IMR-90 (cell line): ENCODE results near the gene PPA2. TPM values are rescaled to one million over a fixed set of nuclear protein-coding genes. Genes with fewer than 3 reads are reported as not detected.

Experiments
- ATAC-seq: fragments of 200-7000 bp; cut with Tn5 transposase; 2 replicates; pipeline ENCODE4 v1.9.1; 2020; ENCODE audit warnings: low read depth, mild to moderate bottlenecking, moderate library complexity
- BruUV-seq: library from RNA; stranded (reverse); fragments of 400-500 nt; replicated peaks from 2 replicates; lab custom pipeline; 2021; lab: Mats Ljungman, UMichigan
- CTCF ChIA-PET: fragments of 300-600 bp; formaldehyde crosslinking; extraction: SDS; loops from one replicate; lab custom pipeline; 2021; ENCODE audit warnings: antibody characterized with exemption; lab: Yijun Ruan, JAX
- POLR2A ChIA-PET: fragments of 300-600 bp; sonication (Branson Sonifier 250); formaldehyde crosslinking; loops from one replicate; lab custom pipeline; 2022; ENCODE audit warnings: antibody characterized with exemption; ENCODE audit not compliant: unreplicated experiment; lab: Charles Lee
- DNase-seq: peaks from one replicate; pipeline ENCODE4 v3.0.0; 2013
- H2AFZ ChIP-seq: replicated peaks from 2 replicates; pipeline ENCODE3; 2013; ENCODE audit warnings: low read length, mild to moderate bottlenecking; ENCODE audit not compliant: poor library complexity
- H2AK5ac ChIP-seq: 2 replicates; pipeline ENCODE4 v1.6.1; 2013; ENCODE audit warnings: low read depth, low read length, inconsistent platforms
- H2AK9ac ChIP-seq: replicated peaks from 2 replicates; pipeline ENCODE3; 2013; ENCODE audit warnings: mild to moderate bottlenecking, low read depth, low read length, moderate library complexity; ENCODE audit not compliant: poor library complexity
- H2BK120ac ChIP-seq: 2 replicates; pipeline ENCODE4 v1.6.1; 2013; ENCODE audit warnings: low read depth, low read length, inconsistent platforms
- H2BK15ac ChIP-seq: 3 replicates; pipeline ENCODE4 v1.6.1; 2013; ENCODE audit warnings: low read depth, low read length, inconsistent platforms
- H2BK20ac ChIP-seq: 2 replicates; pipeline ENCODE4 v1.6.1; 2013; ENCODE audit warnings: low read depth, mild to moderate bottlenecking, inconsistent platforms, low read length, moderate library complexity
- H2BK5ac ChIP-seq: 2 replicates; pipeline ENCODE4 v1.6.1; 2013; ENCODE audit warnings: mild to moderate bottlenecking, low read depth, low read length, inconsistent platforms; ENCODE audit not compliant: poor library complexity, severe bottlenecking
- H3K14ac ChIP-seq: replicated peaks from 2 replicates; pipeline ENCODE4 v1.6.1; 2013; ENCODE audit warnings: low read depth, low read length, inconsistent platforms
- H3K18ac ChIP-seq: 2 replicates; pipeline ENCODE4 v1.6.1; 2013; ENCODE audit warnings: low read depth, low read length, control low read depth
- H3K23ac ChIP-seq: 2 replicates; pipeline ENCODE4 v1.6.1; 2013; ENCODE audit warnings: low read depth, low read length, inconsistent platforms
- H3K27ac ChIP-seq: 2 replicates; pipeline ENCODE4 v1.5.1; 2013; ENCODE audit warnings: mild to moderate bottlenecking, control low read depth, low read length; ENCODE audit not compliant: insufficient read depth
- H3K27me3 ChIP-seq: 2 replicates; pipeline ENCODE4 v1.6.1; 2013; ENCODE audit warnings: low read length; ENCODE audit not compliant: control insufficient read depth, insufficient read depth
- H3K36me3 ChIP-seq: 2 replicates; pipeline ENCODE4 v1.6.1; 2013; ENCODE audit warnings: low read length, mixed read lengths; ENCODE audit not compliant: control insufficient read depth, insufficient read depth
- H3K4ac ChIP-seq: 2 replicates; pipeline ENCODE4 v1.6.1; 2013; ENCODE audit warnings: low read depth, low read length, inconsistent platforms
- H3K4me1 ChIP-seq: 2 replicates; pipeline ENCODE4 v1.6.1; 2013; ENCODE audit warnings: low read length, mixed read lengths; ENCODE audit not compliant: control insufficient read depth, insufficient read depth
- H3K4me2 ChIP-seq: 2 replicates; pipeline ENCODE4 v1.6.1; 2013; ENCODE audit warnings: low read depth, mild to moderate bottlenecking, control low read depth, low read length, moderate library complexity
- H3K4me3 ChIP-seq: 2 replicates; pipeline ENCODE4 v1.5.1; 2013; ENCODE audit warnings: low read depth, mild to moderate bottlenecking, control low read depth, low read length, moderate library complexity; ENCODE audit not compliant: insufficient read depth
- H3K56ac ChIP-seq: 2 replicates; pipeline ENCODE4 v1.6.1; 2013; ENCODE audit warnings: low read length, inconsistent platforms; ENCODE audit not compliant: insufficient read depth; ENCODE audit errors: extremely low read depth
- H3K79me1 ChIP-seq, 2 experiments: 2 replicates each; pipeline ENCODE4 v1.6.1; 2013; ENCODE audit warnings: low read length in 2 of 2, inconsistent platforms in 1 of 2, low read depth in 1 of 2
- H3K9ac ChIP-seq: 2 replicates; pipeline ENCODE4 v1.6.1; 2013; ENCODE audit warnings: low read depth, low read length, control low read depth
- H3K9me1 ChIP-seq: 2 replicates; pipeline ENCODE4 v1.6.1; 2013; ENCODE audit warnings: low read length, inconsistent platforms; ENCODE audit not compliant: insufficient read depth
- H3K9me3 ChIP-seq: 2 replicates; pipeline ENCODE4 v1.6.1; 2013; ENCODE audit warnings: low read length; ENCODE audit not compliant: control insufficient read depth, insufficient read depth
- H4K20me1 ChIP-seq: 2 replicates; pipeline ENCODE4 v1.6.1; 2013; ENCODE audit warnings: low read length, inconsistent platforms; ENCODE audit not compliant: insufficient read depth
- H4K5ac ChIP-seq: 2 replicates; pipeline ENCODE4 v1.6.1; 2013; ENCODE audit warnings: mild to moderate bottlenecking, low read depth, low read length, control low read depth
- H4K8ac ChIP-seq, 2 experiments: 2 replicates each; pipeline ENCODE4 v1.6.1; 2013; ENCODE audit warnings: low read depth in 2 of 2, low read length in 2 of 2, control low read depth in 1 of 2, inconsistent platforms in 1 of 2
- H4K91ac ChIP-seq: 2 replicates; pipeline ENCODE4 v1.6.1; 2013; ENCODE audit warnings: low read depth, low read length, inconsistent platforms; ENCODE audit not compliant: insufficient read depth
- CHD1 ChIP-seq: IDR thresholded peaks from 2 replicates; pipeline ENCODE4 v1.6.1; 2012; ENCODE audit warnings: low read depth, low read length, improper control_type of control experiment
- CTCF ChIP-seq: conservative IDR thresholded peaks from 2 replicates; pipeline ENCODE4 v1.5.1; 2012; ENCODE audit warnings: mild to moderate bottlenecking, low read depth, low read length, improper control_type of control experiment
- ELK1 ChIP-seq: fragments of 150-350 bp; IDR thresholded peaks from 2 replicates; pipeline ENCODE4 v1.6.1; 2016; ENCODE audit warnings: low read depth, mild to moderate bottlenecking, low read length, moderate library complexity, borderline replicate concordance
- MAFK ChIP-seq: IDR thresholded peaks from 2 replicates; pipeline ENCODE4 v1.6.1; 2012; ENCODE audit warnings: low read depth, low read length, improper control_type of control experiment
- MAZ ChIP-seq: IDR thresholded peaks from 2 replicates; pipeline ENCODE4 v1.6.1; 2012; ENCODE audit warnings: low read depth, mild to moderate bottlenecking, low read length, improper control_type of control experiment, moderate library complexity, borderline replicate concordance
- MXI1 ChIP-seq: IDR thresholded peaks from 2 replicates; pipeline ENCODE4 v1.6.1; 2012; ENCODE audit warnings: low read depth, mild to moderate bottlenecking, low read length, moderate library complexity, borderline replicate concordance
- NFE2L2 ChIP-seq: fragments of 150-350 bp; IDR thresholded peaks from 2 replicates; pipeline ENCODE4 v1.6.1; 2016; ENCODE audit warnings: low read depth, mild to moderate bottlenecking, low read length
- RAD21 ChIP-seq: IDR thresholded peaks from 2 replicates; pipeline ENCODE4 v1.6.1; 2012; ENCODE audit warnings: low read length, improper control_type of control experiment
- RCOR1 ChIP-seq: IDR thresholded peaks from 2 replicates; pipeline ENCODE4 v1.6.1; 2012; ENCODE audit warnings: mild to moderate bottlenecking, low read length, improper control_type of control experiment; ENCODE audit not compliant: insufficient replicate concordance
- RFX5 ChIP-seq: IDR thresholded peaks from 2 replicates; pipeline ENCODE4 v1.8.0; 2012; ENCODE audit warnings: low read depth, mild to moderate bottlenecking, low read length, moderate library complexity
- SMC3 ChIP-seq: fragments of 150-350 bp; IDR thresholded peaks from 2 replicates; pipeline ENCODE4 v1.6.1; 2016; ENCODE audit warnings: low read depth, mild to moderate bottlenecking, antibody characterized with exemption, low read length, moderate library complexity
- USF2 ChIP-seq: fragments of 150-350 bp; IDR thresholded peaks from 2 replicates; pipeline ENCODE4 v1.6.1; 2017; ENCODE audit warnings: mild to moderate bottlenecking, antibody characterized with exemption, low read length, low read depth
- WGBS, 2 experiments: methylation state at CpG; one replicate each; pipeline versions ENCODE4 v1.1.5 to v1.1.7; 2013; ENCODE audit warnings: missing lambda C conversion rate in 2 of 2; ENCODE audit not compliant: insufficient read length in 1 of 2; ENCODE audit errors: extremely low coverage in 2 of 2; 5-methylcytosine and 5-hydroxymethylcytosine counted together
- dilution Hi-C: fragments of 300-500 bp; cut with HindIII; formaldehyde crosslinking; loops from one replicate; pipeline ENCODE4 v1.14.3; 2018; ENCODE audit warnings: low sequenced_read_pairs; ENCODE audit not compliant: unreplicated experiment
- in situ Hi-C: fragments of 300-500 bp; cut with MboI; formaldehyde crosslinking; loops from 3 replicates; pipeline ENCODE4 v1.14.3; 2019; ENCODE audit warnings: low sequenced_read_pairs, inconsistent platforms, mixed read lengths
- intact Hi-C: fragments of 100-400 bp; cut with micrococcal nuclease; formaldehyde crosslinking; loops from 2 replicates; pipeline ENCODE4 v1.10.0; 2022
- polyA plus RNA-seq, 3 experiments: library from polyadenylated mRNA; depleted of rRNA; stranded (reverse); fragments of >200 nt; gene quantifications; 2 replicates each; pipeline ENCODE4 v1.2.3, GENCODE V29; 2012; ENCODE audit warnings: low replicate concordance in 1 of 3
- total RNA-seq: library from RNA; depleted of rRNA; stranded (reverse); fragments of >200 nt; gene quantifications from 2 replicates; pipeline ENCODE4 v1.2.3, GENCODE V29; 2012

The PPA2 gene
- total and polyA plus RNA-seq, 2 of the 4 experiments (the other 2 are of a cell fraction): 43.1 to 52.5 TPM

- Histone ChIP-seq H3K79me1 (no peaks in the 10 kb centered on the region; a peak in 1 of 4 replicates), H3K9ac (no peak overlapping the region), H3K27ac (no peak overlapping the region), H3K14ac (no peak overlapping the region), H2AK5ac (no peak overlapping the region), H4K5ac (no peak overlapping the region), H2BK120ac (no peak overlapping the region), H3K18ac (no peak overlapping the region), H3K9me3 (no peaks in the 10 kb centered on the region), H3K23ac (no peak overlapping the region), H3K4me1 (no peaks in the 10 kb centered on the region), H2AK9ac (no peak overlapping the region), H3K4me3 (no peak overlapping the region), H4K8ac (no peak overlapping the region), H3K56ac (no peak overlapping the region), H3K4ac (no peak overlapping the region), H2BK5ac (no peak overlapping the region), H2AFZ (no peak overlapping the region), H3K36me3 (peaks cover 6% of the 10 kb centered on the region; the same call in 1 of the 2 replicates), H4K20me1 (no peaks in the 10 kb centered on the region), H3K9me1 (no peaks in the 10 kb centered on the region), H2BK15ac (no peak overlapping the region), H3K4me2 (no peak overlapping the region), H2BK20ac (no peak overlapping the region), H4K91ac (no peak overlapping the region), H3K27me3 (no peaks in the 10 kb centered on the region)
- CTCF ChIA-PET: interaction anchor here (0.6 kb wide), 2 partner anchors 54 to 529 kb away, joined by 3 read pairs; no protein-coding TSS in a partner anchor
- TF ChIP-seq ELK1: no peak
- TF ChIP-seq MAFK: no peak
- no peak for TF ChIP-seq CTCF
- no peak for TF ChIP-seq MAZ
- TF ChIP-seq SMC3: no peak
- TF ChIP-seq USF2: no peak
- TF ChIP-seq CHD1: no peak
- no peak for TF ChIP-seq RAD21
- no peak for TF ChIP-seq NFE2L2
- TF ChIP-seq RCOR1: no peak
- TF ChIP-seq MXI1: no peak
- TF ChIP-seq RFX5: no peak
- in situ Hi-C loops: no loop called here
- ATAC-seq (no peak), DNase-seq (no peak)
- WGBS, 2 experiments: no CpG with 5 or more reads among the region's 3 CpGs
- dilution Hi-C loops: no loop called here
- intact Hi-C loops: no loop called here
- BruUV-seq: no TSS peak
- POLR2A ChIA-PET: no interaction called here
These were observed 40.4 kb downstream of the PPA2 start for GRCh38 chr4:105433421-105433820.
